Karpas-422 (cell line): ENCODE data around the gene PLD3. TPM values are rescaled to one million over a fixed set of nuclear protein-coding genes. Genes with fewer than 3 reads are reported as not detected.

Source experiments
- DNase-seq: peaks from one replicate; pipeline ENCODE4 v3.0.0-alpha.2; 2015
- H2AFZ ChIP-seq: fragments of 200-600 bp; sonication (generic); 2 replicates; pipeline ENCODE4 v1.6.1; 2014; ENCODE audit warnings: antibody characterized with exemption, low read length, mixed read lengths
- H3K27ac ChIP-seq: fragments of 200-600 bp; sonication (generic); 2 replicates; pipeline ENCODE4 v1.5.1; 2014; ENCODE audit warnings: mild to moderate bottlenecking, low read length, moderate library complexity
- H3K27me3 ChIP-seq: fragments of 200-600 bp; sonication (generic); 2 replicates; pipeline ENCODE4 v1.6.1; 2014; ENCODE audit warnings: low read length, mixed read lengths
- H3K36me3 ChIP-seq: fragments of 200-600 bp; sonication (generic); 2 replicates; pipeline ENCODE4 v1.6.1; 2014; ENCODE audit warnings: low read length, mixed read lengths; ENCODE audit not compliant: insufficient read depth
- H3K4me1 ChIP-seq: fragments of 200-600 bp; sonication (generic); 2 replicates; pipeline ENCODE4 v1.6.1; 2014; ENCODE audit warnings: mild to moderate bottlenecking, low read length, mixed read lengths
- H3K4me2 ChIP-seq: fragments of 200-600 bp; sonication (generic); 2 replicates; pipeline ENCODE4 v1.6.1; 2014; ENCODE audit warnings: low read length, low read depth, mild to moderate bottlenecking; ENCODE audit not compliant: poor library complexity, severe bottlenecking
- H3K4me3 ChIP-seq: fragments of 200-600 bp; sonication (generic); 2 replicates; pipeline ENCODE4 v1.5.1; 2014; ENCODE audit warnings: mild to moderate bottlenecking, antibody characterized with exemption, low read length, mixed read lengths
- H3K79me2 ChIP-seq: fragments of 200-600 bp; sonication (generic); 2 replicates; pipeline ENCODE4 v1.6.1; 2014; ENCODE audit warnings: mild to moderate bottlenecking, low read length, mixed read lengths
- H3K9ac ChIP-seq: fragments of 200-600 bp; sonication (generic); 2 replicates; pipeline ENCODE4 v1.6.0; 2014; ENCODE audit warnings: low read length
- H3K9me2 ChIP-seq: fragments of 200-600 bp; sonication (generic), shearing (Covaris generic); replicated peaks from 2 replicates; pipeline ENCODE4 v1.6.0; 2014; ENCODE audit warnings: mild to moderate bottlenecking, low read length, moderate library complexity; ENCODE audit not compliant: insufficient read depth
- H3K9me3 ChIP-seq: fragments of 300-700, 200-600 bp; sonication (generic); 2 replicates; pipeline ENCODE4 v1.6.1; 2014; ENCODE audit warnings: low read length, mixed read lengths
- H4K20me1 ChIP-seq: fragments of 200-600 bp; sonication (generic); 2 replicates; pipeline ENCODE4 v1.6.1; 2014; ENCODE audit warnings: mild to moderate bottlenecking, antibody characterized with exemption, low read length, low read depth; ENCODE audit not compliant: insufficient read depth
- total RNA-seq: library from RNA; depleted of rRNA; stranded (reverse); fragments of >200 nt; shearing (Covaris generic); gene quantifications from 2 replicates; pipeline ENCODE4 v1.2.3, GENCODE V29; 2014; ENCODE audit warnings: low replicate concordance

PLD3 gene
- total RNA-seq, 1 experiment from 2014 or later = 83.2 TPM

- H3K9me3 ChIP-seq = no peaks in the 10 kb centered on the region
- no peaks in the 10 kb centered on the region for H3K79me2 ChIP-seq
- no peak overlapping the region for H2AFZ ChIP-seq
- no peaks in the 10 kb centered on the region for H4K20me1 ChIP-seq
- peaks cover 4% of the 10 kb centered on the region for H3K4me1 ChIP-seq
- H3K9ac ChIP-seq = no peak overlapping the region
- H3K4me3 ChIP-seq = no peak overlapping the region
- H3K9me2 ChIP-seq = no peaks in the 10 kb centered on the region
- H3K27ac ChIP-seq = no peak overlapping the region
- no peak overlapping the region for H3K4me2 ChIP-seq
- DNase-seq = no peak
- no peaks in the 10 kb centered on the region for H3K27me3 ChIP-seq
- no peaks in the 10 kb centered on the region for H3K36me3 ChIP-seq
Measured at GRCh38 chr19:40411958-40412499, 63.5 kb downstream of the PLD3 start.

- Histone ChIP-seq H3K9me3 (no peaks in the 10 kb centered on the region), H3K9ac (no peak overlapping the region), H3K4me1 (peaks cover 4% of the 10 kb centered on the region), H3K4me3 (no peak overlapping the region), H4K20me1 (no peaks in the 10 kb centered on the region), H2AFZ (no peak overlapping the region), H3K9me2 (no peaks in the 10 kb centered on the region), H3K27ac (no peak overlapping the region), H3K27me3 (no peaks in the 10 kb centered on the region), H3K4me2 (no peak overlapping the region), H3K36me3 (no peaks in the 10 kb centered on the region), H3K79me2 (no peaks in the 10 kb centered on the region)
- DNase-seq = no peak
Measured at GRCh38 chr19:40412866-40413265, 64.4 kb downstream of the PLD3 start.

- H3K4me1 ChIP-seq = peaks cover 4% of the 10 kb centered on the region
- H3K4me2 ChIP-seq = no peak within 1 kb of the TSS
- H3K9me2 ChIP-seq = no peaks in the 10 kb centered on the region
- no peak within 1 kb of the TSS for H3K9ac ChIP-seq
- no peak within 1 kb of the TSS for H3K4me3 ChIP-seq
- no peak for DNase-seq
- no peaks in the 10 kb centered on the region for H3K9me3 ChIP-seq
- H3K27me3 ChIP-seq = no peaks in the 10 kb centered on the region
- H2AFZ ChIP-seq = no peak within 1 kb of the TSS
- no peaks in the 10 kb centered on the region for H3K36me3 ChIP-seq
- no peaks in the 10 kb centered on the region for H3K79me2 ChIP-seq
- H4K20me1 ChIP-seq = no peaks in the 10 kb centered on the region
- H3K27ac ChIP-seq = no peak within 1 kb of the TSS
Measured at GRCh38 chr19:40413291-40413845, 64.9 kb downstream of the PLD3 start, which contains the start of gene PRX. PRX (minus strand) TSS chr19:40413378; CDS start chr19:40407932, 5,446 bp downstream.

DNA sequence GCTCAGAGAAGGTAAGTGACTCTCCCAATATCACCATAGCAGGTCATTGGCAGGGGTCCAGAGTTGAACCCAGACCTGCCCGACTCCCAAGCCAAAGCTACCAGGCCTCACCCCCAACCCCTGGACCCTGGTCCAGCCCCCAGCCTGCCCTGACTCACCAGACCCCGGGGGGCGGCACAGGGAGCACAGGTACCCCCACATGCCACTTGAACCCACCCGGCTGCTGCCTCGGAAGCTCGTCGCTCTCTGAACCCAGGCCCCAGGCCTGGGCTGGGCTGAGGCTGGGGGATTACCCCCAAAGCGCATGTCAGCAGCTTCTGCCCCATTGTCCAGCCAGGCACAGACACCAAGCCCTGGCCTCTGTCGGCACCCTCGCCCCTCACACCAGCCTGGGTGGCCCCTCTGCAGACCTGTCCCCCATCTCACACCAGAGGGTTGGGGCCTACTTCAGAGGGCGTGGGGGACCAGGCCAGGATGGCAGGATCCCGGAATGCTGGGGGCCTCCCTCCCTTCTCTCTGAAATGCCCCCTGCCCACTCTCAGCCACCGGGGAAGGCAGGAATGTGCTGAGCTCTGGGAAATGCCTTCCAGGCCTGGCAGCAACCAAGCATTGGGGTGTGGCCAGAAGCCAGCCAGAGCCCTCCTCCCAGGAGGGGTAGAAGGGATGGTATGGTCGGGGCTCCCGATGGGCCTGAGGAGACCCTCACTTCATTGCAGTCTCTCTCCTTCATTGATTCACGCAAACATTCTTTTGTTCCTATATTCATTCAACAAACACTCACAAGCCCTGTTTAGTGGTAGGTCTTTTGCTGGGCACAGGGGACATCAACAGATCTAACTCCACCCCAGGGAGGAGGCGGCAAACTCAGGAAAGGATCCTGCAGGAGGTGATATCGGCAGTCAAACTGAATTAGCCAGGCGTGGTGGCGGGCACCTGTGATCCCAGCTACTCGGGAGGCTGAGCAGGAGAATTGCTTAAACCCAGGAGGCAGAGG is 66.3 kb downstream of the PLD3 start:
- Histone ChIP-seq H3K9me3 (no peaks in the 10 kb centered on the region), H3K4me1 (peaks cover 2% of the 10 kb centered on the region), H3K79me2 (no peaks in the 10 kb centered on the region), H3K4me2 (no peak overlapping the region), H3K9ac (no peak overlapping the region), H3K9me2 (no peaks in the 10 kb centered on the region), H2AFZ (no peak overlapping the region), H3K27me3 (no peaks in the 10 kb centered on the region), H3K4me3 (no peak overlapping the region), H3K27ac (no peak overlapping the region), H3K36me3 (no peaks in the 10 kb centered on the region), H4K20me1 (no peaks in the 10 kb centered on the region)
- no peak for DNase-seq

DNA sequence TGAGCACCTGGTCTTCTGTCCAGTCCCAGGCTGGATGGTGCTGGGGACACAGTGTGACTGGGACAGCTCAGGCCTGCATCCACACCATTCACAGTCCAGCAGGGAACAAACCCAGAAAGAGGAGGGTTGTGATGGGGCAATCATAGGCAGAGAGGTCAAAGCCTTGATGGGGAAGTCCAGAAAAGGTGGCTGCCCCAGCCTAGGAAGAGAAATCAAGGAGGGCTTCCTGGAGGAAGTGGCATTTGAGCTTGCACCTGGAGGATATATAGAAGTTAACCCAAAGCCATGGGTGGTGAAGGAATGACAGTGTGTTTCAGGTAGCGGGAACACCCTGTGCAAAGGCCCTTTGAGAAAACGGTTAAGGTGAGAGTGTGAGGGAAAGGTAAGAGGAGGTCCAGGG is 67.3 kb downstream of the PLD3 start:
- Histone ChIP-seq H3K27me3 (no peaks in the 10 kb centered on the region), H3K36me3 (no peaks in the 10 kb centered on the region), H3K9me2 (no peaks in the 10 kb centered on the region), H3K9me3 (no peaks in the 10 kb centered on the region), H3K4me2 (no peak overlapping the region), H3K4me1 (peaks cover under 1% of the 10 kb centered on the region; the same call in 1 of the 2 replicates), H3K9ac (no peak overlapping the region), H3K4me3 (no peak overlapping the region), H3K79me2 (no peaks in the 10 kb centered on the region), H3K27ac (no peak overlapping the region), H4K20me1 (no peaks in the 10 kb centered on the region), H2AFZ (no peak overlapping the region)
- no peak for DNase-seq

DNA sequence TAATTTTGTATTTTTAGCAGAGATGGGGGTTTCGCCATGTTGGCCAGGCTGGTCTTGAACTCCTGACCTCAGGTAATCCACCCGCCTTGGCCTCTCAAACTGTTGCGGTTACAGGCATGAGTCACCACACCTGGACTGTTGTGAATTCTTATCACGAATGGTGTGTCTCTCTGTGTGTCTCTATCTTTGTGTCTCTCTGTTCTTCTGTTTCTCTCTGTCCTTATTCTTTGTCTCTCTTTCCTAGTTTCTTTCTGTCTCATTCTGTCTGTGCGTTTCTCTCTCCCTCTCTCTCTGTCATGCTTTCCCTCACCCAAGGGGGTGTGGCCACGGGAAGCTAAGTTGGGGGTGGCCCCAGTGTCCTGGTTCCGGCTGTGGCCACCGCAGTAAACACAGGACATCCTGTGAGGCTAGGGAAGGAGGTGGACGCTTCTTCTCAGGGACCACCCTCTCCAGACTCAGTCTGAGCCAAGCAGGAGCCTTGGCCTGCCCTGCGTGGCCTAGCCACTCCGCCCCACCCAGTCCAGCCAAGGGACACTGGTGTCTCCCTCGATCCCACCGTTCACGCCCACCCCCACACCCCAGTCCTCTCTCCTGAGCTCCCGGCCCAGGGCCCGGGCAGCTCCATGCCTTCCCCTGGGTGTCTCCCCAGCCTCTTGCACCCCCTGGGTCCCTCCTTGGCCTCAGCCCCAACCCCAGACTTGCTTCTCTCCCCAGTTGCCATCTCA is 68.6 kb downstream of the PLD3 start:
- no peak overlapping the region for H3K9ac ChIP-seq
- no peak overlapping the region for H2AFZ ChIP-seq

GRCh38 chr19:40417643-40417981 is 69.1 kb downstream of the PLD3 start:
- Histone ChIP-seq H3K9me2 (no peaks in the 10 kb centered on the region), H3K4me1 (peaks cover 10% of the 10 kb centered on the region), H4K20me1 (no peaks in the 10 kb centered on the region), H3K4me3 (no peak overlapping the region), H3K27ac (no peak overlapping the region), H3K9me3 (no peaks in the 10 kb centered on the region), H3K79me2 (no peaks in the 10 kb centered on the region), H3K36me3 (no peaks in the 10 kb centered on the region), H3K4me2 (no peak overlapping the region), H3K27me3 (no peaks in the 10 kb centered on the region), H3K9ac (no peak overlapping the region), H2AFZ (no peak overlapping the region)
- DNase-seq = no peak

More for the DNA sequence above, 68.6 kb downstream of the PLD3 start:
- H3K9me3 ChIP-seq = no peaks in the 10 kb centered on the region
- H3K4me2 ChIP-seq = no peak overlapping the region
- no peak overlapping the region for H3K4me3 ChIP-seq
- no peak overlapping the region for H3K27ac ChIP-seq
- no peaks in the 10 kb centered on the region for H3K79me2 ChIP-seq
- no peaks in the 10 kb centered on the region for H3K9me2 ChIP-seq
- H3K36me3 ChIP-seq = no peaks in the 10 kb centered on the region
- peaks cover 10% of the 10 kb centered on the region for H3K4me1 ChIP-seq
- H4K20me1 ChIP-seq = no peaks in the 10 kb centered on the region
- no peaks in the 10 kb centered on the region for H3K27me3 ChIP-seq
- DNase-seq = no peak

DNA sequence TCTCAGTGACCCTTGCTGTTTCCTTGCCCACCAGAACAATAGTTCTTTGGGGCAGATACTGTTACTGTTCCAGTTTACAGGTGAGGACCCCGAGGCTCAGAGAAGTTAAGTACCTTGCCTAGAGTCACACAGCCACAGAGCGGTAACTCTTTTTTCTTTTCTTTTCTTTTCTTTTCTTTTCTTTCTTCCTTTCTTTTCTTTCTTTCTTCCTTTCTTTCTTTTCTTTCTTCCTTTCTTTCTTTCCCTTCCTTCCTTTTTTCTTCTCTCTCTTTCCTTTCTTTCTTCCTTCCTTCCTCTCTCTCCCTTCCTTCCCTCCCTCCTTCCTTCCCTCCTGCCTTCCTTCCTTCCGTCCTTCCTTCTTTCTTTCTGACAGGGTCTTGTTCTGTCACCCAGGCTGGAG is 69.5 kb downstream of the PLD3 start:
- no peaks in the 10 kb centered on the region for H3K9me2 ChIP-seq
- no peak overlapping the region for H3K27ac ChIP-seq
- H3K9me3 ChIP-seq = no peaks in the 10 kb centered on the region
- H2AFZ ChIP-seq = no peak overlapping the region
- H3K4me1 ChIP-seq = peaks cover 10% of the 10 kb centered on the region
- no peaks in the 10 kb centered on the region for H3K27me3 ChIP-seq
- H4K20me1 ChIP-seq = no peaks in the 10 kb centered on the region
- no peaks in the 10 kb centered on the region for H3K36me3 ChIP-seq
- no peak overlapping the region for H3K9ac ChIP-seq
- DNase-seq = no peak
- H3K4me3 ChIP-seq = no peak overlapping the region
- no peak overlapping the region for H3K4me2 ChIP-seq
- no peaks in the 10 kb centered on the region for H3K79me2 ChIP-seq
